Nucleus accumbens (tissue), 56 donors: ENCODE data around the gene SOCS3.

Source experiments
- DNase-seq, 56 donors: peaks; one replicate each; lab custom pipeline; 2025; lab: John Stamatoyannopoulos, UW

SOCS3 gene

GRCh38 chr17:78355701-78356100 is 4.2 kb downstream of the SOCS3 start:
- DNase-seq, result no peak

GRCh38 chr17:78355045-78355641 is 4.7 kb downstream of the SOCS3 start:
- DNase-seq, result no peak

- DNase-seq, result no peak
These were observed 6.0 kb downstream of the SOCS3 start for GRCh38 chr17:78353834-78354233.

GRCh38 chr17:78351449-78352006 is 8.3 kb downstream of the SOCS3 start:
- peak in 55 of 56 donors; percentile 41 to 97 (median 83) for DNase-seq

GRCh38 chr17:78349891-78350642 is 9.8 kb downstream of the SOCS3 start:
- no peak for DNase-seq

GRCh38 chr17:78348055-78348770 is 11.7 kb downstream of the SOCS3 start:
- DNase-seq, result no peak

GRCh38 chr17:78347453-78347852 is 12.4 kb downstream of the SOCS3 start:
- no peak for DNase-seq

- DNase-seq, result no peak
These were observed 13.1 kb downstream of the SOCS3 start for GRCh38 chr17:78346605-78347250.

GRCh38 chr17:78345791-78346494 is 13.9 kb downstream of the SOCS3 start:
- no peak for DNase-seq

GRCh38 chr17:78345172-78345571 is 14.7 kb downstream of the SOCS3 start:
- no peak for DNase-seq

GRCh38 chr17:78344666-78345065 is 15.2 kb downstream of the SOCS3 start:
- no peak for DNase-seq

- DNase-seq, result no peak
These were observed 16.2 kb downstream of the SOCS3 start for GRCh38 chr17:78343543-78344201.

- DNase-seq, result peak in 8 of 56 donors; percentile 21 to 61 (median 45)
These were observed 16.7 kb downstream of the SOCS3 start for GRCh38 chr17:78343187-78343542.

- DNase-seq, result peak in 8 of 56 donors; percentile 22 to 68 (median 45)
These were observed 17.3 kb downstream of the SOCS3 start for GRCh38 chr17:78342449-78343186.

GRCh38 chr17:78341559-78342448 is 18.1 kb downstream of the SOCS3 start:
- DNase-seq, result peak in 47 of 56 donors; percentile 26 to 90 (median 63)

- peak in 8 of 56 donors; percentile 7 to 39 (median 22) for DNase-seq
These were observed 19.5 kb downstream of the SOCS3 start for GRCh38 chr17:78340183-78340955.
